GM19351 (cell line): ENCODE data around the gene GPR139.

Experiments used
- ATAC-seq: cut with Tn5 transposase; IDR thresholded peaks from one replicate; pipeline ENCODE4 v1.9.1; 2021; ENCODE audit warnings: mild to moderate bottlenecking, moderate library complexity; ENCODE audit not compliant: unreplicated experiment

GPR139 gene

GRCh38 chr16:20073203-20074098 is at the start of gene GPR139:
TSS of gene GPR139 (minus strand) at chr16:20073890. CDS start at chr16:20073616, 274 bp downstream.
- ATAC-seq, result no peak

DNA sequence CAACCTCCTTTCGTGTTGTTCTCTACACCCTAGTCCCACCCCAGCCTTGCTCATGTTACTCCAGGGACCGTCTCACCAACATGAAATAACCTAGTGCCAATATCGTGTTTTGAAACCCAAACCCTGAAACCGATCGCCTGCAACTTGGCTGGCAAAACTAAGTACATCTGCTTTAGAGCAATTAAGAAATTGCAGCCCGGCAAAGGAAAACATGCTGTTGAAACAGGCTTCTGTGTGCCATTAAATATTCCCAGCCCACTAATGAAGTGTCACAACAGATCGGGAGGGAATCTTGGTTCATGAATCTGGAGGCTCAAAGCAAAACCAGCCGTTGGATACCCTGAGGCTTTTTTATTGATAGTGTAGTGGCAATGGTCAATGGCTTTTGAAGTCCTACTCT is 48.3 kb upstream of the GPR139 start:
- no peak for ATAC-seq

- no peak for ATAC-seq
These were observed 40.7 kb upstream of the GPR139 start for GRCh38 chr16:20114356-20114755.

DNA sequence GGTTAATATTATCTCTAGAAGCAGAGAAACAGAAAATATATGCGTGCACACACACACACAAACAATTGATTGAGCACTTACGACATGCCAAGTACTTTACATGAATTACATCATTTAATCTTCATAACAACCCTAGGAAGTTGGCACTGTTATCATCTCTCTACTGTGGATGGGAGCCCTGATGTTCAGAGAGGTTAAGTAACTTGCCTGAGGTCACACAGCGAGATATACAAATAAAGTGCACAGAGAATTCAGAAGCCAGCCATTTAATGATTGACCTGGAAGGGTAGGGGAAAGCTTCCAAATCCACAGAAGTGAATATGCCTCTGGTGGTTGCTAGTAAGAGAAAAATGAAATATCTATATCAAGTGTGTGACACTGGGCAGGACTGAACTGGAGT is 37.5 kb upstream of the GPR139 start:
- ATAC-seq, result no peak

- ATAC-seq, result no peak
These were observed 33.4 kb upstream of the GPR139 start for GRCh38 chr16:20107083-20107482.

DNA sequence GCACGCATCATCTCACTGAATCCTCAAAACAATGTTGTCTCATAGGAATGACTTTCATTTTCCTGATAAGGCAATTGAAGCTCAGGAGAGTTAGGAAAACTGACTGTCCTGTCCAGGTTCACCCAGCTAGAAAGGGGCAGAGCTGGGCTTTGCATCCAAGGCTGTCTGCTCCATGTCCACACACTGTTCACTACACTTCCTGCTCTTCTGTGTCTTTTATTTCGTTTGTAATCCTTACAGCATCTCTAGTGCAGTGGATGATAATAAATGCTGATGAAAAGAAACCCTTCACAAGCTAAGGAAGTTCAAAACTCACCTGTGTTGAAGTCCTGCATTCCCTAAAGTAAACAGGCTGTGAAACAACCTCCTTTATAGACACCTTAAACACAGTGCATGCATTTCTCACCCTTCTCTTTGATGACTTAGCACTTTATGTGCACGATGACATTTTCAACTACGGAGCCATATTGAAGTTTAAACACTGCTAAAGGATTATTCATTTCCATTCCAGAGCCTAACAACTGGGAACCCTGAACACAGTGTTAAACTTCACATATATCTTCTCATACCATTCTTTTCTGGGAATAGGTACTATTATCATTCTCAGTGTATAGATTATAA is 31.0 kb upstream of the GPR139 start:
- no peak for ATAC-seq

DNA sequence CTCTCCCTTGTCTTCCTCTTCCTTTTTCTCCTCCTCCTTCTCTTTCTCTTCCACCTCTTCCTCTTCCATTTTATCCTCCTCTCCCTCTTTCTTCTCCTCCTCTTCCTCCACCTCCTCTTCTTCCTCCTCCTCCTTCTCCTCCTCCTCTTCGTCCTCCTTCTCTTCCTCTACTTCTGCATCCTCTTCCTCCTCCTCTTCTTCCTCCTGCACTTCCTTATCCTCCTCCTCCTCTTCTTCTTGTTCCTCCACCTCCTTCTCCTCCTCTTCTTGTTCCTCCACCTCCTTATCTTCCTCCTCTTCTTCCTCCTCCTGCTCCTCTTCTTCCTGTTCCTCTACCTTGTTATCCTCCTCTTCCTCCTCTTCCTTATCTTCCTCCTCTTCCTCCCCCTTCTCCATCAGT is 28.8 kb upstream of the GPR139 start:
- ATAC-seq, result no peak

- ATAC-seq, result no peak
These were observed 28.3 kb upstream of the GPR139 start for GRCh38 chr16:20102021-20102420.

- no peak for ATAC-seq
These were observed 25.7 kb upstream of the GPR139 start for GRCh38 chr16:20099375-20099774.

GRCh38 chr16:20094157-20094556 is 20.5 kb upstream of the GPR139 start:
- no peak for ATAC-seq

DNA sequence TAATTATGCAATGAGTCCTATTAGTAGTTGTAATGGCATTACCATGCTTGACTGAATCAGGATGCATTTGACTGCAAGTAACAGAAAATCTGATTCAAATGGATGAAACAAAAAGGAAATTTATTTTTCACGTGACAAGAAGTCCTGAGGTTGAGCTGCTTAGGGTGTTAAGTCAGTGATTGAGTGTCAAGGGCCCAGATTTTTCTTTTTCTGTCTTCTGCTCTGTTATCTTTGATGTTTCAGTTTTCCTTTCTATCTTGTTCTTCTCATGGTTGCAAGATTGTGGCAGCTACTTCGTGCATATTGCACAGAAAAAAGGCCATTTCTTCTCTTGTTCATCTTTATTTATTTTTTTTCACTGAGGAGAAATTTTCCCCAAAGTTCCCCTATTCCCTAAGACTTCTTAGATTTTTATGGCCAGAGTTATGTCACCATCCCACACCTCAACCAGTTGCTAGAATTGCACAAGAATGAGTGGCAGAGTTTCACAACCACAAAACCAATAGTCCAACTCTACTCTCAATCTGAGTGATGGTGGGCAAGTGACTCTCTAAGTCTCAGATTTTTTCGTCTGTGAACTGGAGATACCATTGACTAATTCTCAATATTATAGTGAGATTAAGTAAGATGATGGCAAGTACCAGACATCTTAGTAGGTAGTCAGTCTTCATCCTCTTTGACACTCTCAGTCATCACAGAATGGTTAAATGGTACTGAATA is 15.7 kb upstream of the GPR139 start:
- ATAC-seq, result no peak

- no peak for ATAC-seq
These were observed 11.0 kb upstream of the GPR139 start for GRCh38 chr16:20084624-20085226.

DNA sequence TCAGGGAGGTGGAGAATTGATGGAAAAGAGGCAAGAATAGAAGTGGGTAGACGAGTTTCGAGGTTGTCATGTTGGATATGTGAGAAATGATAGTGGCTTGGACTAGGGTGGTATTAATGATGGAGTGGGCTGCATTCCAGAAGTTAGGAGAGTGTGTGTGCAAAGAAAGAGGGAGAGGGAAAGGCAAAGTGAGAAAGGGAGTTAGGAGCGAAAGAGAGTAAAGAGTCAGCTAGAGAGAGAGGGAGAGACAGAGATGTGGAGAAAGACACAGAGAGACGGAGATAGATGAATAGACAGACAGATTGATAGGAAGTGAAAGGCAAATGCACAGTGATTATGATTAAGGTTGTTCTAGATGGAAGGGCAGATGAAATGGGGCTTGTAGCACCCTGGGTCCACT is 5.4 kb upstream of the GPR139 start:
- ATAC-seq, result no peak

DNA sequence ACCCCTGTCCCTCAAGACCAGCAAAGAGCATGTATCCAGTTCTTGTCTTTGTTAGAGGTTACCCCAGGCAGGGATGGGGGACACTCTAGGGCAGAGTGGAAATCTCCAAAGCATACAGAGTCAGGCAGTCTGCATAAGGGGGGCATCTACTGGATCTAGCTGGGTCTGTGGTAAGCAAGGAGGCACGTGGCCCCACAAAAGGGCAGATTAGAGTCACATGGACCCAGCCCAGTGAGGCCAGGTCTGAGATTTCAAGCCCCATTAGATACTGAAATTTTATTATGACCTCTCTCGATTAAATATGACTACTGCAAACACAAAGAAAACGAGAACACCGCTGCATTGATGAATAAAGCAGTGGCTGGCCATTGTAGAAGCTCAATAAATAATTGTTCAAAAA is 1.6 kb upstream of the GPR139 start:
- no peak for ATAC-seq

GRCh38 chr16:20074099-20074991 is 655 bp upstream of the GPR139 start:
- no peak for ATAC-seq

DNA sequence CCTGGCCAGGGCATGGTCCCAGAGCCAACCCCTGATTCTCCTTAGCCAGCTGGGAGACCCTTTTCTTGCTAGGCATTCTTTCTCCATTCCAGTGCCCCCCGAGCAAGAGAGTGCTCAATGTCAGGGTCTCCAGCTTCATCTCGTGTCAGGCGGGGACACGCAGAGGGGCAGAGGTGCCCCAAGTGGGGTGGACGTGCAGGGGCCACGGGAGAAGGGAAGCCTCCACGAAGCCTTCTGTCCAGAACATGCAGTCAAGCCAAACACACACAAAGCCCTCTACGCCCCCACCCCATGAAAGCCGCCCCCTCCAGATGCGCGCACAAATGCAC is 852 bp downstream of the GPR139 start:
- ATAC-seq, result no peak

DNA sequence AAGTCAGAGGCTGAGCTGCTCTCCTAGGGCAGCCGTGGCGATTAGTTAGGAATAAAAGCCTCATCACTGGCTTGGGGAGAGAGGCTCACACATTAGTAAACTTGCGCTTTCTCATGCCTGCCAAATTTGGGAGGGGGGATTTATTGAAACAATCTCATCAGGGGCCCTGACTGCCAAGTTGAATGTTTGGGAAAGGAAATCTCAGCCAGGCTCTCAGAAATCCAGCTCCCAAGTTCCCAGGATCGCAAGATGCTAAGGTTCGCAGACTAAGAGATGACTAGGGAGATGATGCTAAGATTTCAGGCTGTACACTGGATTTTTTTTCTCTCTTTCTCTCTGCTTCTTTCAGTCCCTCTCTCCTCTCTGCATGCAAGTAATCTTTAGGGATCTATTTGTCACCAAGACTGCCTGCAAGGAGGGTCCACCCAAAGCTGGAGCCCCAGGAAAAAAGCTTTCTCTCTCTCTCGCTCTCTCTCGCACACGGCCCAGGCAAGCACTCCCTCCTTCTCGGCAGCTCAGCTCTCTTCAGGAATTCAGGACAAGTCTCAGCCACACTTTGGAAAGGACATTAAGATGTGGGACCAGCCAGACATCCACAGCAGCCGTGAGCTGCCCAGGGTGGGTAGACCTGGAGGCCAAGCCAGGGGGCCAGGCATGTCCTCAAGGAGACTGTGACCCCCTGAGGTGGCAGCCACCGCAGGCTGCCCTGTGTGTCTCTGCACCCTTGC is 1.4 kb downstream of the GPR139 start:
- no peak for ATAC-seq

GRCh38 chr16:20064931-20065330 is 8.8 kb downstream of the GPR139 start:
- no peak for ATAC-seq

GRCh38 chr16:20064520-20064919 is 9.2 kb downstream of the GPR139 start:
- no peak for ATAC-seq

GRCh38 chr16:20061132-20061531 is 12.6 kb downstream of the GPR139 start:
- no peak for ATAC-seq
